GM12878 (cell line): ENCODE results near the gene SCUBE2. TPM values are rescaled to one million over a fixed set of nuclear protein-coding genes. Genes with fewer than 3 reads are reported as not detected.

Source experiments
- ATAC-seq: fragments of 200-7000 bp; cut with Tn5 transposase; 3 replicates; pipeline ENCODE4 v1.9.1; 2020; ENCODE audit warnings: mild to moderate bottlenecking, moderate library complexity
- BruUV-seq: library from RNA; stranded (reverse); fragments of 400-500 nt; replicated peaks from 2 replicates; lab custom pipeline; 2021; lab: Mats Ljungman, UMichigan
- CTCF ChIA-PET: fragments of 300-600 bp; sonication (Branson Sonifier 250); formaldehyde crosslinking; extraction: SDS; loops from one replicate; lab custom pipeline; 2021; ENCODE audit warnings: inconsistent platforms; lab: Yijun Ruan, JAX
- POLR2A ChIA-PET: fragments of 350-600 bp; formaldehyde crosslinking; extraction: SDS; loops from one replicate; lab custom pipeline; 2021; ENCODE audit warnings: inconsistent platforms; lab: Charles Lee
- RAD21 ChIA-PET: fragments of 300-600 bp; sonication (Branson Sonifier 250); formaldehyde crosslinking; loops from one replicate; lab custom pipeline; 2023; ENCODE audit warnings: antibody characterized with exemption; ENCODE audit not compliant: unreplicated experiment; lab: Charles Lee
- SMC1A ChIA-PET: fragments of 300-600 bp; sonication (Branson Sonifier 250); formaldehyde crosslinking; loops from one replicate; lab custom pipeline; 2023; ENCODE audit not compliant: unreplicated experiment, uncharacterized antibody; lab: Charles Lee
- DNase-seq: peaks from one replicate; pipeline ENCODE4 v3.0.0-alpha.2; 2011; ENCODE audit warnings: low read depth, low spot score
- FAIRE-seq: peaks from 3 replicates; lab custom pipeline; 2011; peaks lifted over from hg19 to GRCh38; lab: Jason Lieb, UNC
- H2AFZ ChIP-seq: 2 replicates; pipeline ENCODE4 v1.6.0; 2011; ENCODE audit warnings: low read depth, low read length, control low read depth; ENCODE audit not compliant: control insufficient read depth
- H3K27ac ChIP-seq: 2 replicates; pipeline ENCODE4 v1.5.1; 2011; ENCODE audit warnings: control low read depth; ENCODE audit not compliant: control insufficient read depth, insufficient read depth
- H3K27me3 ChIP-seq, 2 experiments: replicated peaks in 1 of 2; 2 replicates each; pipeline versions ENCODE4 v1.6.0 to v1.6.1; 2011; ENCODE audit warnings: low read length in 1 of 2; ENCODE audit not compliant: control insufficient read depth in 2 of 2, insufficient read depth in 2 of 2
- H3K36me3 ChIP-seq, 2 experiments: 2 replicates each; pipeline ENCODE4 v1.5.1; 2011; ENCODE audit warnings: low read length in 1 of 2; ENCODE audit not compliant: control insufficient read depth in 2 of 2, insufficient read depth in 2 of 2
- H3K4me1 ChIP-seq: 2 replicates; pipeline ENCODE4 v1.6.1; 2011; ENCODE audit warnings: mild to moderate bottlenecking, low read length, moderate library complexity, mixed read lengths; ENCODE audit not compliant: control insufficient read depth, insufficient read depth
- H3K4me2 ChIP-seq: 2 replicates; pipeline ENCODE4 v1.6.0; 2011; ENCODE audit warnings: control low read depth; ENCODE audit not compliant: control insufficient read depth, insufficient read depth
- H3K4me3 ChIP-seq: fragments of 200-600 bp; sonication (generic); 2 replicates; pipeline ENCODE4 v1.5.1; 2016
- H3K79me2 ChIP-seq: 2 replicates; pipeline ENCODE4 v1.6.0; 2011; ENCODE audit warnings: low read length; ENCODE audit not compliant: control insufficient read depth, insufficient read depth
- H3K9ac ChIP-seq: 2 replicates; pipeline ENCODE4 v1.8.0; 2011; ENCODE audit warnings: low read length, control low read depth, mixed read lengths; ENCODE audit not compliant: control insufficient read depth, insufficient read depth
- H3K9me3 ChIP-seq: replicated peaks from 3 replicates; pipeline ENCODE4 v1.5.1; 2011; ENCODE audit warnings: mild to moderate bottlenecking, low read length; ENCODE audit not compliant: control insufficient read depth, insufficient read depth
- H4K20me1 ChIP-seq: 2 replicates; pipeline ENCODE4 v1.6.0; 2011; ENCODE audit not compliant: control insufficient read depth, insufficient read depth
- ETV6 ChIP-seq, 2 experiments: fragments of 450-650 bp in 1 of 2; IDR thresholded peaks in 1 of 2; conservative IDR thresholded peaks in 1 of 2; 2 replicates each; pipeline ENCODE4 v1.6.1; 2014; ENCODE audit warnings: antibody characterized with exemption in 1 of 2, borderline replicate concordance in 1 of 2, low read depth in 1 of 2, mild to moderate bottlenecking in 1 of 2, moderate library complexity in 1 of 2
- LARP7 ChIP-seq: fragments of 450-650 bp; IDR thresholded peaks from 2 replicates; pipeline ENCODE4 v1.6.1; 2017; ENCODE audit warnings: mild to moderate bottlenecking
- MEF2A ChIP-seq: IDR thresholded peaks from 2 replicates; pipeline ENCODE4 v1.6.1; 2011; ENCODE audit warnings: low read depth, mild to moderate bottlenecking, low read length, moderate library complexity; ENCODE audit not compliant: insufficient read depth
- MLLT1 ChIP-seq: fragments of 450-650 bp; IDR thresholded peaks from 2 replicates; pipeline ENCODE4 v1.6.1; 2016; ENCODE audit warnings: mild to moderate bottlenecking
- PAX5 ChIP-seq: IDR thresholded peaks from 2 replicates; pipeline ENCODE4 v1.6.1; 2011; ENCODE audit warnings: low read depth, low read length, borderline replicate concordance
- STAT1 ChIP-seq: fragments of 450-650 bp; conservative IDR thresholded peaks from 2 replicates; pipeline ENCODE4 v1.6.1; 2014; ENCODE audit warnings: antibody characterized with exemption, mild to moderate bottlenecking
- ZSCAN29 ChIP-seq: fragments of 450-650 bp; IDR thresholded peaks from 2 replicates; pipeline ENCODE4 v1.6.1; 2017; ENCODE audit warnings: mild to moderate bottlenecking, moderate library complexity
- WGBS: methylation state at CpG from one replicate; pipeline ENCODE4 v1.1.6; 2016; ENCODE audit warnings: low lambda C conversion rate; ENCODE audit not compliant: insufficient replicate concordance, insufficient coverage; ENCODE audit errors: missing lambda C conversion rate; 5-methylcytosine and 5-hydroxymethylcytosine counted together
- in situ Hi-C: fragments of 300-500 bp; cut with MboI; formaldehyde crosslinking; loops from 9 replicates; pipeline ENCODE4 v1.14.3; 2018; ENCODE audit warnings: mixed read lengths
- intact Hi-C: fragments of 100-400 bp; cut with micrococcal nuclease; formaldehyde crosslinking; loops from one replicate; pipeline ENCODE4 v1.14.2; 2022; ENCODE audit not compliant: unreplicated experiment
- polyA plus RNA-seq, 11 experiments: library from polyadenylated mRNA; depleted of rRNA in 4 of 11; unstranded in 6 of 11; stranded (reverse) in 5 of 11; fragments of >200 nt; fragmentation: Nextera tagmentation in 4 of 11; fragmentation: Illumina TruSeq in 1 of 11; extraction: Ambion mirVana in 4 of 11; extraction: Trizol in 1 of 11; gene quantifications; 1 replicate in 1 of 11; 2 replicates in 10 of 11; pipeline versions ENCODE4 v1.2.1 to v1.2.3, GENCODE V29; 2011 to 2016; ENCODE audit warnings: inconsistent platforms in 2 of 11, missing spikeins in 2 of 11, low read depth in 1 of 11
- total RNA-seq, 4 experiments: library from RNA; depleted of rRNA in 3 of 4; stranded (reverse); fragments of >200 nt in 3 of 4; fragmentation: Illumina TruSeq in 1 of 4; extraction: Trizol in 1 of 4; gene quantifications; 2 replicates each; pipeline versions ENCODE4 v1.2.1 to v1.2.3, GENCODE V29; 2013 to 2021

Gene SCUBE2
- total and polyA plus RNA-seq, 10 of the 15 experiments (the other 5 are each of a cell fraction or from before 2014, with no cell fraction given) = 0.12 to 0.56 (median 0.31) TPM; not detected in 2

GRCh38 chr11:9094420-9094819 lies 3.0 kb upstream of the SCUBE2 start:
- ChIA-PET RAD21 (interaction anchor here (1.2 to 2.6 kb wide), 2 partner anchors 79 to 133 kb away, joined by 4 to 47 read pairs; no protein-coding TSS in a partner anchor), POLR2A (no interaction called here), CTCF (interaction anchor here (0.6 to 7.8 kb wide), 8 partner anchors 11 to 179 kb away, joined by 3 to 107 read pairs (median 6); no protein-coding TSS in a partner anchor), SMC1A (interaction anchor here (0.5 to 4.7 kb wide), 7 partner anchors 43 to 441 kb away, joined by 3 to 48 read pairs (median 3); no protein-coding TSS in a partner anchor)
- H3K79me2 ChIP-seq = no peaks in the 10 kb centered on the region
- no peaks in the 10 kb centered on the region for H3K4me1 ChIP-seq
- H3K27me3 ChIP-seq = peaks cover 12 to 21% of the 10 kb centered on the region in 2 experiments
- H3K4me2 ChIP-seq = no peak overlapping the region
- no peak overlapping the region for H2AFZ ChIP-seq
- in situ Hi-C loops (no loop called here), intact Hi-C loops (loop anchor here (10.0 kb wide), 1 partner anchor 80 kb away; no protein-coding TSS in a partner anchor)
- no peak for FAIRE-seq
- H3K4me3 ChIP-seq = no peak overlapping the region
- ATAC-seq = no peak
- TF ChIP-seq PAX5 (no peak), ZSCAN29 (no peak), ETV6 (conservative IDR thresholded peaks at IDR 0.05 in 1 of 2, IDR thresholded peaks at IDR 0.05 in 1 of 2; ENCODE audit: borderline replicate concordance in 1 of 2, low read depth in 1 of 2) (no peak), LARP7 (no peak), MEF2A (no peak), MLLT1 (no peak), STAT1 (no peak)
- no peak overlapping the region for H3K9ac ChIP-seq
- H4K20me1 ChIP-seq = no peaks in the 10 kb centered on the region
- no peak for DNase-seq
- no peaks in the 10 kb centered on the region for H3K9me3 ChIP-seq
- no peaks in the 10 kb centered on the region for H3K36me3 ChIP-seq
- WGBS = 76% methylated on average over 8 of the region's 8 CpGs
- no peak overlapping the region for H3K27ac ChIP-seq
- BruUV-seq = no TSS peak
